Stimulated activated CD8-positive, alpha-beta memory T cell treated with anti-CD3 and anti-CD28 coated beads, Interleukin-2, amount 100 ng/mL, for 1 hour (primary cell): ENCODE results near the gene OR4K1.
"Not testable (repeated sequence)": the region's sequence is repeated elsewhere in the genome, so short reads cannot be mapped to it uniquely, and the experiment has no call there.

ENCODE experiments used
- DNase-seq, 2 donors: peaks; one replicate each; pipeline ENCODE4 v3.0.0-alpha.2; 2020; ENCODE audit warnings: low read depth in 2 of 2

OR4K1 gene

GRCh38 chr14:19930617-19931016, at the start of gene OR4K1:
Gene OR4K1, plus strand, starts transcription at chr14:19930917. Its CDS starts 4,750 bp downstream, at chr14:19935667.
- no peak for DNase-seq

- no peak for DNase-seq
Observed at GRCh38 chr14:19895282-19895681, 35.4 kb upstream of the OR4K1 start.

- no peak for DNase-seq
Observed at GRCh38 chr14:19900999-19901398, 29.7 kb upstream of the OR4K1 start.

- no peak for DNase-seq
Observed at GRCh38 chr14:19902409-19902808, 28.3 kb upstream of the OR4K1 start.

- no peak for DNase-seq
Observed at GRCh38 chr14:19906665-19907064, 24.1 kb upstream of the OR4K1 start.

GRCh38 chr14:19911114-19911513, 19.6 kb upstream of the OR4K1 start:
- no peak for DNase-seq

GRCh38 chr14:19917243-19917642, 13.5 kb upstream of the OR4K1 start:
- DNase-seq = no peak

GRCh38 chr14:19917955-19918518, 12.7 kb upstream of the OR4K1 start:
- DNase-seq = no peak

- DNase-seq = no peak
Observed at GRCh38 chr14:19918553-19919264, 12.0 kb upstream of the OR4K1 start.

GRCh38 chr14:19920021-19920657, 10.6 kb upstream of the OR4K1 start, which contains the start of gene OR4K5:
Gene OR4K5, plus strand, starts transcription at chr14:19920607. Its CDS starts 0 bp downstream, at chr14:19920607.
- DNase-seq = no peak

- no peak for DNase-seq
Observed at GRCh38 chr14:19941668-19942067, 11.0 kb downstream of the OR4K1 start.

GRCh38 chr14:19947413-19948090, 16.8 kb downstream of the OR4K1 start:
- DNase-seq = no peak

GRCh38 chr14:19949218-19949617, 18.5 kb downstream of the OR4K1 start:
- DNase-seq = no peak

GRCh38 chr14:19969735-19970134, 39.0 kb downstream of the OR4K1 start:
- not testable (repeated sequence) for DNase-seq

- DNase-seq = no peak
Observed at GRCh38 chr14:19974844-19975243, 44.1 kb downstream of the OR4K1 start.

- no peak for DNase-seq
Observed at GRCh38 chr14:19975291-19975690, 44.6 kb downstream of the OR4K1 start, which contains the start of gene OR4K15. Gene OR4K15, plus strand, starts transcription at chr14:19975591. Its CDS starts 0 bp downstream, at chr14:19975591.
